H9 (cell line): ENCODE measurements around the gene FABP1. TPM values are rescaled to one million over a fixed set of nuclear protein-coding genes. Genes with fewer than 3 reads are reported as not detected.

ENCODE experiments used
- DNase-seq: peaks from one replicate; pipeline ENCODE4 v3.0.0-alpha.2; 2017
- H2AFZ ChIP-seq: one replicate; pipeline ENCODE4 v1.6.1; 2013; ENCODE audit warnings: mild to moderate bottlenecking, low read length, control low read depth, moderate library complexity
- H2AK5ac ChIP-seq: 2 replicates; pipeline ENCODE4 v1.6.1; 2013; ENCODE audit warnings: low read length, control low read depth, mixed read lengths; ENCODE audit not compliant: insufficient read length
- H2BK120ac ChIP-seq: one replicate; pipeline ENCODE4 v1.6.1; 2013; ENCODE audit warnings: low read depth, mild to moderate bottlenecking, low read length, control low read depth, inconsistent platforms; ENCODE audit not compliant: poor library complexity, severe bottlenecking
- H2BK12ac ChIP-seq: 2 replicates; pipeline ENCODE4 v1.6.1; 2013; ENCODE audit warnings: low read length, control low read depth, mixed read lengths, low read depth; ENCODE audit not compliant: insufficient read length
- H2BK15ac ChIP-seq: 2 replicates; pipeline ENCODE4 v1.6.1; 2013; ENCODE audit warnings: low read depth, low read length, control low read depth
- H2BK20ac ChIP-seq: one replicate; pipeline ENCODE4 v1.6.1; 2013; ENCODE audit warnings: low read depth, mild to moderate bottlenecking, low read length, control low read depth, inconsistent platforms; ENCODE audit not compliant: poor library complexity, severe bottlenecking
- H2BK5ac ChIP-seq: 2 replicates; pipeline ENCODE4 v1.6.1; 2013; ENCODE audit warnings: low read length, control low read depth, mixed read lengths; ENCODE audit not compliant: insufficient read length
- H3K14ac ChIP-seq: 2 replicates; pipeline ENCODE4 v1.6.1; 2013; ENCODE audit warnings: low read length, control low read depth; ENCODE audit not compliant: insufficient read depth
- H3K18ac ChIP-seq: 2 replicates; pipeline ENCODE4 v1.6.1; 2013; ENCODE audit warnings: low read depth, mild to moderate bottlenecking, mixed read lengths, low read length, control low read depth; ENCODE audit not compliant: insufficient read length
- H3K23ac ChIP-seq: 2 replicates; pipeline ENCODE4 v1.6.1; 2013; ENCODE audit warnings: low read length, control low read depth, mixed read lengths, low read depth; ENCODE audit not compliant: insufficient read length
- H3K23me2 ChIP-seq: 2 replicates; pipeline ENCODE4 v1.6.1; 2013; ENCODE audit warnings: low read depth, mild to moderate bottlenecking, mixed read lengths, low read length, control low read depth; ENCODE audit not compliant: insufficient read length, poor library complexity, severe bottlenecking
- H3K27ac ChIP-seq: 2 replicates; pipeline ENCODE4 v1.5.1; 2013; ENCODE audit warnings: low read length, control low read depth, mixed read lengths, low read depth; ENCODE audit not compliant: insufficient read length
- H3K27me3 ChIP-seq: 2 replicates; pipeline ENCODE4 v1.6.1; 2013; ENCODE audit warnings: low read length, control low read depth, inconsistent platforms; ENCODE audit not compliant: insufficient read depth
- H3K4ac ChIP-seq: 2 replicates; pipeline ENCODE4 v1.6.1; 2013; ENCODE audit warnings: low read depth, mild to moderate bottlenecking, control low read depth, inconsistent platforms, low read length, moderate library complexity
- H3K4me1 ChIP-seq: 2 replicates; pipeline ENCODE4 v1.6.1; 2013; ENCODE audit warnings: low read length, control low read depth, inconsistent platforms; ENCODE audit not compliant: insufficient read depth
- H3K4me2 ChIP-seq: 2 replicates; pipeline ENCODE4 v1.6.1; 2013; ENCODE audit warnings: low read length, control low read depth, mixed read lengths; ENCODE audit not compliant: insufficient read length, insufficient read depth
- H3K56ac ChIP-seq: 2 replicates; pipeline ENCODE4 v1.6.1; 2013; ENCODE audit warnings: low read depth, mild to moderate bottlenecking, mixed read lengths, low read length, control low read depth; ENCODE audit not compliant: insufficient read length
- H3K79me1 ChIP-seq: 2 replicates; pipeline ENCODE4 v1.6.1; 2013; ENCODE audit warnings: low read depth, mild to moderate bottlenecking, moderate library complexity, low read length, control low read depth, inconsistent platforms; ENCODE audit not compliant: insufficient read depth, poor library complexity, severe bottlenecking
- H3K79me2 ChIP-seq: 2 replicates; pipeline ENCODE4 v1.6.1; 2013; ENCODE audit warnings: low read length, control low read depth, inconsistent platforms; ENCODE audit not compliant: insufficient read depth
- H3K9ac ChIP-seq: 2 replicates; pipeline ENCODE4 v1.6.1; 2013; ENCODE audit warnings: low read length, control low read depth, mixed read lengths; ENCODE audit not compliant: insufficient read length; ENCODE audit errors: extremely low read depth
- H3K9me3 ChIP-seq: one replicate; pipeline ENCODE4 v1.6.1; 2013; ENCODE audit warnings: low read depth, low read length, inconsistent platforms; ENCODE audit not compliant: control insufficient read depth
- H3T11ph ChIP-seq: one replicate; pipeline ENCODE4 v1.6.1; 2013; ENCODE audit warnings: mild to moderate bottlenecking, low read length, control low read depth, inconsistent platforms
- H4K20me1 ChIP-seq: one replicate; pipeline ENCODE4 v1.6.1; 2013; ENCODE audit not compliant: control insufficient read depth, insufficient read length, insufficient read depth
- H4K5ac ChIP-seq: 2 replicates; pipeline ENCODE4 v1.6.1; 2013; ENCODE audit warnings: low read depth, mild to moderate bottlenecking, mixed read lengths, low read length, control low read depth; ENCODE audit not compliant: insufficient read length
- H4K8ac ChIP-seq: replicated peaks from 2 replicates; pipeline ENCODE4 v1.6.1; 2013; ENCODE audit warnings: low read length, control low read depth, mixed read lengths, low read depth; ENCODE audit not compliant: insufficient read length
- H4K91ac ChIP-seq: 2 replicates; pipeline ENCODE4 v1.6.1; 2013; ENCODE audit warnings: low read depth, mild to moderate bottlenecking, moderate library complexity, mixed read lengths, low read length, control low read depth; ENCODE audit not compliant: insufficient read length
- H3K27ac Mint-ChIP-seq, 3 experiments: 2 replicates in 2 of 3; 3 replicates in 1 of 3; pipeline ENCODE4 v1.8.0; 2020 to 2021; ENCODE audit warnings: mixed read lengths in 3 of 3, mild to moderate bottlenecking in 1 of 3, moderate library complexity in 1 of 3
- H3K27me3 Mint-ChIP-seq: 2 replicates; pipeline ENCODE4 v1.8.0; 2021; ENCODE audit warnings: low read depth, mild to moderate bottlenecking, moderate library complexity, mixed read lengths
- H3K36me3 Mint-ChIP-seq, 3 experiments: 2 replicates in 2 of 3; 3 replicates in 1 of 3; pipeline ENCODE4 v1.8.0; 2020 to 2021; ENCODE audit warnings: low read depth in 3 of 3, mixed read lengths in 3 of 3; ENCODE audit not compliant: insufficient read depth in 1 of 3
- H3K4me1 Mint-ChIP-seq, 2 experiments: 2 replicates each; pipeline ENCODE4 v1.8.0; 2020; ENCODE audit warnings: mixed read lengths in 2 of 2
- H3K4me3 Mint-ChIP-seq, 2 experiments: 2 replicates in 1 of 2; 3 replicates in 1 of 2; pipeline ENCODE4 v1.8.0; 2020 to 2021; ENCODE audit warnings: mild to moderate bottlenecking in 2 of 2, mixed read lengths in 2 of 2, moderate library complexity in 1 of 2
- H3K9me3 Mint-ChIP-seq, 2 experiments: 2 replicates in 1 of 2; 3 replicates in 1 of 2; pipeline ENCODE4 v1.8.0; 2020; ENCODE audit warnings: mild to moderate bottlenecking in 2 of 2, mixed read lengths in 2 of 2, moderate library complexity in 1 of 2
- WGBS: extraction: QIAGEN DNeasy Blood & Tissue Kit; methylation state at CpG from one replicate; pipeline ENCODE4 v1.1.7; 2013; ENCODE audit warnings: missing lambda C conversion rate, low lambda C conversion rate, mixed read lengths; ENCODE audit not compliant: insufficient read length; ENCODE audit errors: extremely low coverage; 5-methylcytosine and 5-hydroxymethylcytosine counted together
- total RNA-seq: library from RNA; stranded (reverse); gene quantifications from 2 replicates; pipeline ENCODE4 v1.2.1, GENCODE V29; 2021
- TF ChIP-seq, protein P1 (sequence below): fragments of 200-600 bp; sonication (generic); conservative IDR thresholded peaks from 3 replicates; pipeline ENCODE4 v1.8.0; 2021; ENCODE audit warnings: antibody characterized with exemption, mild to moderate bottlenecking

Gene FABP1
- total RNA-seq, 1 experiment from 2014 or later, result not detected

DNA sequence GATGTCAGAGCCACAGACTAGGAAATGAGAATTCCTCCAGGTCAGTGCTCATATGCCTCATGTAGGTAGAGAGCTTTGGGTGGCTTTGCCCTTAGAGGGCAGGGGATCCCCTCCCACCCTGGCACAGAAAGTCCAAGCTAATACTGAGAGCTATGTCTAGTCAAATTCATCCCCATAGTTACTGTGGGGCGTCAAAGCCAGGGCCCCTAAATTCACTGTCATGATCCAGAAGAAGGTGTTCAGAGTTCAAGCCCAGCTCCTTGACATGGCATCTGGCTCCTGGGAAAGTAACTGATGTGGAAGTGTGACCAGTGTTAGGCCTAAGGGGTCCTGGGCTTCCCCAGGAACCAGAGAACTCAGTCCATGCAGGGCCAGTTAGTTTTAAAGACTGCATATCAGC lies 44.1 kb upstream of the FABP1 start:
- Mint-ChIP-seq H3K9me3 (peaks cover 4% of the 10 kb centered on the region in 2 experiments; a peak in 3 of 5 replicates), H3K4me1 (peaks cover 10 to 19% of the 10 kb centered on the region in 2 experiments), H3K27me3 (peaks cover 23% of the 10 kb centered on the region), H3K36me3 (peaks cover 0 to 11% (median 0%) of the 10 kb centered on the region in 3 experiments; a peak in 5 of 7 replicates), H3K27ac (no peak overlapping the region), H3K4me3 (no peak overlapping the region)
- no peak overlapping the region for H2BK20ac ChIP-seq
- no peak overlapping the region for H2BK12ac ChIP-seq
- TF ChIP-seq, protein P1, sequence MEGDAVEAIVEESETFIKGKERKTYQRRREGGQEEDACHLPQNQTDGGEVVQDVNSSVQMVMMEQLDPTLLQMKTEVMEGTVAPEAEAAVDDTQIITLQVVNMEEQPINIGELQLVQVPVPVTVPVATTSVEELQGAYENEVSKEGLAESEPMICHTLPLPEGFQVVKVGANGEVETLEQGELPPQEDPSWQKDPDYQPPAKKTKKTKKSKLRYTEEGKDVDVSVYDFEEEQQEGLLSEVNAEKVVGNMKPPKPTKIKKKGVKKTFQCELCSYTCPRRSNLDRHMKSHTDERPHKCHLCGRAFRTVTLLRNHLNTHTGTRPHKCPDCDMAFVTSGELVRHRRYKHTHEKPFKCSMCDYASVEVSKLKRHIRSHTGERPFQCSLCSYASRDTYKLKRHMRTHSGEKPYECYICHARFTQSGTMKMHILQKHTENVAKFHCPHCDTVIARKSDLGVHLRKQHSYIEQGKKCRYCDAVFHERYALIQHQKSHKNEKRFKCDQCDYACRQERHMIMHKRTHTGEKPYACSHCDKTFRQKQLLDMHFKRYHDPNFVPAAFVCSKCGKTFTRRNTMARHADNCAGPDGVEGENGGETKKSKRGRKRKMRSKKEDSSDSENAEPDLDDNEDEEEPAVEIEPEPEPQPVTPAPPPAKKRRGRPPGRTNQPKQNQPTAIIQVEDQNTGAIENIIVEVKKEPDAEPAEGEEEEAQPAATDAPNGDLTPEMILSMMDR, result no peak
- no peaks in the 10 kb centered on the region for H3K79me2 ChIP-seq
- H4K5ac ChIP-seq, result no peak overlapping the region
- no peak overlapping the region for H3K4ac ChIP-seq
- no peaks in the 10 kb centered on the region for H3K79me1 ChIP-seq
- no peak overlapping the region for H2BK120ac ChIP-seq
- no peak overlapping the region for H3T11ph ChIP-seq
- H3K9ac ChIP-seq, result no peak overlapping the region
- H2BK15ac ChIP-seq, result no peak overlapping the region
- H2AK5ac ChIP-seq, result no peak overlapping the region
- no peak overlapping the region for H3K23ac ChIP-seq
- H3K4me1 ChIP-seq, result peaks cover 2% of the 10 kb centered on the region; the same call in 1 of the 2 replicates
- no peak overlapping the region for H3K18ac ChIP-seq
- no peak overlapping the region for H2AFZ ChIP-seq
- H3K27ac ChIP-seq, result no peak overlapping the region
- H3K9me3 ChIP-seq, result no peaks in the 10 kb centered on the region
- no peak overlapping the region for H4K91ac ChIP-seq
- H4K20me1 ChIP-seq, result no peaks in the 10 kb centered on the region
- H3K23me2 ChIP-seq, result no peaks in the 10 kb centered on the region
- no peak for DNase-seq
- no peak overlapping the region for H3K14ac ChIP-seq
- WGBS, result no CpG with 5 or more reads among the region's 1 CpG
- no peak overlapping the region for H4K8ac ChIP-seq
- H2BK5ac ChIP-seq, result no peak overlapping the region
- no peak overlapping the region for H3K56ac ChIP-seq
- H3K4me2 ChIP-seq, result no peak overlapping the region
- no peaks in the 10 kb centered on the region for H3K27me3 ChIP-seq
